GM21423 (cell line): ENCODE results near the gene DNAH17.

Source experiments
- ATAC-seq: cut with Tn5 transposase; IDR thresholded peaks from one replicate; pipeline ENCODE4 v1.9.1; 2021; ENCODE audit warnings: mild to moderate bottlenecking, moderate library complexity; ENCODE audit not compliant: unreplicated experiment

Gene DNAH17

DNA sequence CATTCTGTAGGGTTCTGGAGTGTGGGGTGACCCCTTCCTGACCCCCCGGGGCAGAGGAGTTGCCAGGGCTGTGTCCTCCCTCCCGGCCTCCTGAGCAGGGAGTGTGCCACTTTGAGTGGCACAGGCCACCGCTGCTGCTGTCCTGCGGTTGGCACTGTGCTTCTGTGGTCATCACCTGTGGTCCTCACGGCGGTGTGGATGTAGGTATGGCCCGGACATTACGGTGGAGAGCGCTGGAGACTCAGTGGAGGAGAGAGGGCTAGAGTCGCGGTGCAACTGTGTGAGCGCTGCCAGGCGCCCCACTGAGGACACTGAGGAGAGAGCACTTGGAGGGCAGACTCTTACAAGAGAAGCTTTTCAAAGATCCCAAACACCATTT is 159.7 kb downstream of the DNAH17 start:
- no peak for ATAC-seq

DNA sequence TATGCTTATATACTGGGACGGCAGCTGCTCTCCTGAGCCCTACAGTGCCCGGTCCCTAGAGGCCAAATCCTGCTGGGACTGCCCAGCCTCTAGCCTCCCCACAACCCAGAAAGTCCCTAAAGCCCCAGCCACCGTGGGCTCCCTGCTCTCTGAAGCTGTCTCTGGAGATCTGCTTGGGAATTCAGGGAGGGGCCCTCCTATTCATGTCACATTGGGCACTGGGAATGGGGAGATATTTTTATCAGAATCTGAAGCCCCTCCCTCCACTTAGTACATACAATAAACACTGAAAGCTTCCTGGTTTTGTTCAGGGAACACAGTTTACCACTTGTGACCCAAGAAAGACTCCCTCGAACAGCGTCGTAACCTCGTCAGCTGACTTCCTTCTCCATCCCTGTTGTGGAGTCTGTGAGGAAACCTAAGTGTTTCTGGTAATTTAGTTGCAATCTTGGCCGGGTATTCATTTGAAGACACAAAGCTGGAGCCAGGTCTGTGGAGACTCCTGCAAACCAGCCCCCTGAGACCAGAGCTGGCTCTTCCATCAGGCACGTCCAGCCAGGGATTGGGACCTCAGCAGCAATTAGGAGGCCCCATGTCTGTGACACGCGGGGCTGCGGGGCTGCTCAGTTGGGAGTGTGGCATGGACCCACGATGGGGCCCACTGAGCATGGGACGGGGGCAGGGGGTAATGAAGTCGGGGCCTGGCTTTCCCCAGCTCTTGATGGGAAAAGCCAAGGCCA is 160.2 kb downstream of the DNAH17 start:
- no peak for ATAC-seq

DNA sequence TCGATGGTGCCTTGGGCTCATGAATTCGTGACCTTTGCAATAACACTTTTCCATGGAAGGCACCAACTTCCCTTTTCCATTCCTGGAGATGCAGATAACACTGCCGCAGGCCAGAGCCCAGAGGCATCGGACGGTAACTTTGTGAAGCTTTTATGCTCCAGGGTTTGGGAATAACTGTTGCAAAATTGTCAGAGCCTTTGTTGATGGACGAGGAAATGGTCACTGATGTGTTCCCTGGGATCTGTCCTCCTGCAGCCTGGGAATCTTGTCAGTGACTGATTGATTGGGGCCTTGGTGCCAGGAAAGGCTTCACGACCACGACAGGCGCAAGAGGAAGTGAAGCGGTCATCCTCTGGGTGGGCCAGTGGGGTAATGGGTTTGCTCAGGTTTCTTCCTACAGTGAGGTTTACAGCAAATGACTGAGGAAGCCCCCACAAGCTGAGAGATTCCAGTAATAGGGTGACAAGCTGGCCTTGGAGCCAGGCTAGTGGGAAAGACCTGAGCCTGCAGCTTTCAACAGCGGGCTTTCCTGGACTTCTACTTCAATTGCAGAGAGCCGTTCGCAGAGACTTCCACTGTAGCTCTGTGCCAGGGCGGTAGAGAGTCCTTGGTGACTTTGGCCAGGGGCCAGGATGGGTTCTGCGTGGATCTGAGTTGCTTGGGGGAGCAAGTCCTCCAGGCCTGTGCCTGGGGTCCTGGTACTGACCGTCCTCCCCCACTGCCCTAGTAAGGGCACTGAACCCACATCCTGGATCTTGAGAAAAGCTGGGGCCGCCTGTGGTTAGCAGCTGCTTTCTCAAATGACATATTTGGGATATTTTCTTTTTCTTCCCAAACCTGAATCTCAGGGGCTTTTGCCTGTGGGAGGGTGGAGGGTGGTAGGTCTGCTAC is 161.1 kb downstream of the DNAH17 start:
- no peak for ATAC-seq

DNA sequence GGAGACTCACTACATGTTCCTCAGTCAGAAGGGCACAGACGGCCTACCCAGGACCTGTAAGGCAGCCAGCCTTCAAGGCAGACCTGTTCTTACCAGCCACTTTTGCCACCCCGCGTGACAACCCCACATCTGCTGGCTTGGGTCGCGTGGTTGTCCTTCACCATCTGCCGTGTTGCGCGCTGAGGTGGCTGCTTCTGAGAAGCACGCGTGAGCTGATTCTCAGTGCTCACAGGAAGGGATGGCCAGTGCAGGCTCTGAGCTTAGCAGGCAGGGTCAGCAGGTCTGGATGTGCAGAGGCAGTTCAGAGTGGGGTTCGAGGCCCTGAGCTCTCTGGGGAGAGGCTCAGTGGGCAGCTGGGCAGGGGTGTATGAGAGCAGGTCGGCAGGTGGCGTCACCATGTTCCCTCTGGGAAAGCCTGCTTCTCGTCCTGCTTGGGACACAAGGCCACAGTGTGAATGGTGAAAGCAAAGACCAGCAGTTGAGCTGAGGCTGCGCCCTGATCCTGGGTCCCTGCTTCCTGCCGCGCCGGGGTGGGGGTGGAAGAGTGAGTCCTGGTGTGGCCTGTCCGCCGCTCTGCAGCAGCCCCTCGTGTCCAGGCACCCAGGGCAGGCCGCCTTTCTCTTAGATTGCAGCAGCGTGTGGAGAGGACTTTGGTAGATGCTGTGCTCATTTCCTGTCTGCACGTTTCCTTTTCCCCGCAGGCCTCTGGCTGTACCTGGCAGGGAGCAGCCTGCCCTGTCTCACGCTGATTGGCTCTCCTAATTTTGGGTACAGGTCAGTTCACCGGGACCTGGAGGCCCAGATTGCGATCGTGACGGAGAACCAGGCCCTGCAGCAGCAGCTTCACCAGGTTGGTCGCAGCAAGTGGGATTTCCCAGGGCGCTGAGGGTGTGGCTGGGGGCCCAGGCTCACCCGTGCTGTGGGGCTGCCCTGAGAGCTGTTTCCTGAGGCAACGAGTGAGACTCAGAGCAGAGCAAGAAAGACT is 162.7 kb downstream of the DNAH17 start:
- no peak for ATAC-seq

DNA sequence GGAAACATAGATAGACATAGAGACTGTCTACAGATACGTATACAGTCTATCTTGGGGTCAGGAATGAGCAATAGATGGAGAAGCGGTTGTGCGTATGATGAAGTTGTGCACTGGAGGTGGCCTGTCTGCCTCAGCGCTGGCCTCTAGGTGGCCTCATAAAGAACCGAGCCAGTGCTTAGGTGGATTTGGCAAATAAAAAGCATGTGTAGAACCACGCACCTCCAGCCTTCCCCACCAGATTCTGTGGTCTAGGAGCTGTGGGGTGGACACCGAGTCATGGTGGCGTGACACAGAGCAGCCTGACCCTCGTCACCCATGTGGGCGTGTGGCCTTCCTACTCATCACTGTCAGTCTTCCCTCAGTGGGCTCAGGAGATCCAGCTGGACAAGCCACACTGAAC is 164.8 kb downstream of the DNAH17 start:
- ATAC-seq, result no peak

DNA sequence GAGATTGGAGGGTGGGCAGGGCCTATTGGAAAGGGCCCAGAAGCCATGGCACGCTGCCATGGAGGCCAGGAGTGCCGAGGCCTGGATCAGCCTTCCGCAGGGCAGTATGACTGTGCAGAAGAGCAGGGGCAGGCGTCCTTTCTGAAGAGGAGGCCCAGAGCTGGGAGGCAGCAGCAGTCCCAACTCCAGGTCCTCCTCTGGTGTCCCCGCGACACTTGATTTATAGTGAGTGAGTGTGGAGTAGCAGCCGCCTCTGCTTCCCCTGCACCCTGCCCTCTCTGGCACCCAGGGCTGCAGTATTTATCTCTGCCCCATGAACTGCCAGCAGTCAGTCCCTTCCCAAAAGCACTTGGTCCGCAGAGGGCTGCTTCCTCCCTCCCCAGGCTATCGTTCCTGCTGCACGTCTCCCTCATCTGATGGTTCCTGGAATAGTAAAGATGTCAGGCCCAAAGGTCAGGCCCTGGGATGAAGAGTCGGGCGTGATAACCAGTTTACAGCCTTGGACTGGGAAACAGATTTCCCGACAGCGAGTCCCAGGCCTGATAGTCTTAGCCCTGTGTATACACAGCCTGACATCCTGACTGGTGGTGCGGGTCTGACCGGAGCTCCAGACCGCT is 165.8 kb downstream of the DNAH17 start:
- ATAC-seq, result no peak

DNA sequence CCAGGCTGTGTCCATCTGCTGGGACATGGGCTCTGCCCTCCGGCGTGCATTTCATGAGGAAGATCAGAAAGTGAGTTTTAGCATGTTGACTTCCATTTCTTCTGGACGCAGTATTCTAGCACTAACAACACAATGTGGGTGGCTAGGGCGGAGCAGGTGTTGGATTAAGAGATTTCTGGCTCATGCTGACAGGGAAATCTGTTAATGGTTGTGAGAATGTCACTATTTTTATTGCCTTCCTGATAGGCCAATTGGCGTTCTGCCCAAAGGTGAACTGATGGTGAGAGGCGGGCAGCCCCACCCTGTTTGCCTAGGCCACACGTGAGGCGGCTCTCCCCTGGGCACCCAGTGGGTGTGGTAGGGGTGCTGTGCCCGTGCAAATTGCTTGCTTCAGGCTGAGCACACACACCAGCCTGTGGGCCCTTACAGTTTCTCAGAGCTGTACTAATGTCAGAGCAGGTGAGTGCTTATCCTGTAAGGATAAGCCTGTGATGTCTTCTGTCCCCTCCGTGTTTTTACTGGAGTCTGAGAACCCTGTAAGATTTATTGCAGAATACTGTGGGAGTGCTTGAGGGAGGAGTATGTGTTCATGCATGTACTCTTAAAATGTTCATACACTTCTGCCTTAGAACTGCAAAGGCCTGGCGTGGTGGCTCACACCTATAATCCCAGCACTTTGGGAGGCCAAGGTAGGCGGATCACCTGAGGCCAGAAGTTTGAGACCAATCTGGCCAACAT is 167.8 kb downstream of the DNAH17 start:
- no peak for ATAC-seq

- ATAC-seq, result no peak
Measured at GRCh38 chr17:78408476-78409050, 168.6 kb downstream of the DNAH17 start.

- no peak for ATAC-seq
Measured at GRCh38 chr17:78407387-78408000, 169.7 kb downstream of the DNAH17 start.

DNA sequence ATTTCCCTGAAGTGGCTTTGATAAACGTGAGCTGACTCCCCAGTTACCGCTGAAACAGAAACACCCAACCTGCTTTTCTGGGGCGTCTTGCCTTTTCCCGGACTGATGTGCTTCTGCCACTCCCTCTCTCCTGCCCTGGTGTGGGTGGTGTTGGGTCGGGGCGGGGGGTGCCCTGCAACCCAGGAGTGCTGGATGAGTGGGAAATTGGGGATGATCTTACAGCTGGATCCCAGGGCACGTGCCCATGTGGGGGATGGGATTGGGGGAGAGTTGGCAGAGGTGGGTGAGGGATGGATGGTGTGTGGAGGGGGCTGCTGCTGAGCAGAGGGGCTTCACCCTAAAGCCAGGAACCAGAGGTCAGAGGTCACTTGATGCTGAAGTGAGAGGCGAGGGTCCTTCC is 170.3 kb downstream of the DNAH17 start:
- no peak for ATAC-seq

DNA sequence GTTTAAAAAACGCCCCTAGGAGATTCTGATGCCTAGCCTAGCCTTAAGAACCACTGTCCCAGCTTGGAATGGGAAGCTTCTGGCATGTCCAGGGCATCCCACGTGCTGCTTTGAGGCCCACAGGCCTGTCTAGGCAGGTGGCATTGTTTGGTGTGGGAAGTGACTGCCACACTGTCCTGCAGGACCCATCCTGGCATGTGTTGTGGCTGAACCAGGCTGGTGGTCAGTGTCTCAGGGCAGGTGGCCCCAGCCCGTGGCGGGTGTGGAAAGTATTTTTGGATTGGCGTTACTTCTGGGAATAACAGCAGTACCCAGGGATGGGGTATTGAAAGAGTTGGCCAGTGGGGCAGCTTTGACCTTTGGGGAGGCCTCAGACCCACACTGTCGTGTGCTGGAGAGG is 170.8 kb downstream of the DNAH17 start:
- no peak for ATAC-seq

DNA sequence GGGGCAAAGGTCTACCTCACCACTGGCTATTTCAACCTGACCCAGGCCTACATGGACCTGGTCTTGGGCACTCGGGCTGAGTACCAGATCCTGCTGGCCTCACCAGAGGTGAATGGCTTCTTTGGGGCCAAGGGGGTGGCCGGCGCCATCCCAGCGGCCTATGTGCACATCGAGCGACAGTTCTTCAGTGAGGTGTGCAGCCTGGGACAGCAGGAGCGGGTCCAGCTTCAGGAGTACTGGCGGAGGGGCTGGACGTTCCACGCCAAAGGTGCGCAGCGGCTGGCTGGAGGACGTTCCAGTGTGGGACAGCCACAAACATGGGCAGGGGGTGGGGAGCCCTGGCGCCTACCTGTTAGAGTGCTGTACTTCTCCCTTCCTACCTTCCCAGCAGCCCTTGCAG is 173.4 kb downstream of the DNAH17 start:
- ATAC-seq, result no peak

- ATAC-seq, result no peak
Measured at GRCh38 chr17:78401891-78402290, 175.3 kb downstream of the DNAH17 start.

GRCh38 chr17:78401246-78401645 is 175.9 kb downstream of the DNAH17 start:
- no peak for ATAC-seq

DNA sequence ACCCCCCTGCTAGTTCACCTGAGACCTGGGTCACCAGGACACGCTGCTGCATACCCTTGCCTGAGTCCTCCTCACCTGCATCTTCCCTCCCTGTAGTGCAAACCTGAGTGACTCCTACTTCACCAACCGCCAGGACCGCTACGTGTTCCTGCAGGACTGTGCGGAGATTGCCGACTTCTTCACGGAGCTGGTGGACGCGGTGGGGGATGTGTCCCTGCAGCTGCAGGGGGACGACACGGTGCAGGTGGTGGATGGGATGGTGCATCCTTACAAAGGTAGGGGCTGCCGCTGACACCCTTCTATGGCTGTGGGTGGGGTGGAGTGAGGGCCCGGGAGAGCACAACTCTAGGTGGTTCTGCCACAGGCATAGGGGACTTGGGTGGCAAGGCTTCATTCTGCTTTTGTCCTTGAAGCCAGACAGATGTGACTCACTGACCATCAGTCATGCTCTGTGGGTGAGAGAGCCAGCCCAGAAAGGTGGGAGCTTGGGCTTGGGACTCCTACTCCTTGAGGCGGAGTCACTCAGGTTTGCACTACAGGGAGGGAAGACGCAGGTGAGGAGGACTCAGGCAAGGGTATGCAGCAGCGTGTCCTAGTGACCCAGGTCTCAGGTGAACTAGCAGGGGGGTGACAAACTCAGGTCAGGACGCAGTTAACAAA is 176.5 kb downstream of the DNAH17 start:
- ATAC-seq, result no peak

DNA sequence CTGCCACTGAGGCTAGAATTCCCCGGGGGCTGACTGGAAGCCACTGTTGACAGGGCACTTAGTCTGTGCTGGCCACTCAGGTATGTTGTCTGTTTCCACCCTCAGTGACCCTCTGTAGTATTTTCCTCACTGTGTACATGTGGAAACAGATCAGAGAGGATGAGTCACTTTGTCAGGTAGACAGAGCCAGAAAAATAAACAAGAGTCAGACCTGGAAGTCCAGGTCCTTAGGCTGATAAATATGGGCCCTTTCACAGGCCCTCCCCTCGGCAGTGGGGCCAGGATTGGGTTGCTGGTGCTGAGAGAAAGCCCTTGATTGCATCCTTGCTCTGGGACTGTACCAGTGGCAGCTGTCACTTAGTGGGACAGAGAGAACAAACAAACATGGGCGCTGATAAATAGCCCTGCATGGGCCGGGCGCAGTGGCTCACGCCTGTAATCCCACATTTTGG is 177.5 kb downstream of the DNAH17 start:
- no peak for ATAC-seq

DNA sequence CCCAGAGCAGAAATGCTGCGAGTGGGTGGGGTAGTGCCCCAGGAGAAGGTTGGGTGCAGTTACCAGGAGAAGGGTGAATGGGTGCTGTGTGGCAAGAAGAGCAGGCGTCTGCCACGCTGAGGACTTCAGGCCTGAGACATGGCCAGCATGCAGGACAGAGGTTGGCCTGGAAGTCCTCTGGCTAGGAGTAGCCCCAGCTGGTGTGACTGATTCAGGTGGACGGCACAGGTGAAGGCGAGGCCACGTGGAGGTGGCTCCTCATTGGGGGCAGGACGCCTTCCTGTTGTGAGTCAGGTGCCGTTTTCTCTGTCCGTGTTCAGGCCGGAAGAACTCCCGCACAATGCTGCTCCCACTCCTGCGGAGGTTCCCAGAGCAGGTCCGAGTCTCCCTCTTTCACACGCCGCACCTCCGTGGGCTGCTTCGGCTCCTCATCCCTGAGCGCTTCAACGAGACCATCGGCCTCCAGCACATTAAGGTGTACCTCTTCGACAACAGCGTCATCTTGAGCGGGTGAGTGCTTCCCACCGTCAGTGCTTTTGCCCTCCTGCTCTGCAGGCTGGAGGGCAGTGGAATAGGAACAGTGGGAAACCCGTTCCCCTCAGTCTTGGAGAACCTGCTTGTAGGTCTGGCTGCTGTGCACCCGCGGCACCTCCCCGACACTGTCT is 178.0 kb downstream of the DNAH17 start:
- ATAC-seq, result no peak

DNA sequence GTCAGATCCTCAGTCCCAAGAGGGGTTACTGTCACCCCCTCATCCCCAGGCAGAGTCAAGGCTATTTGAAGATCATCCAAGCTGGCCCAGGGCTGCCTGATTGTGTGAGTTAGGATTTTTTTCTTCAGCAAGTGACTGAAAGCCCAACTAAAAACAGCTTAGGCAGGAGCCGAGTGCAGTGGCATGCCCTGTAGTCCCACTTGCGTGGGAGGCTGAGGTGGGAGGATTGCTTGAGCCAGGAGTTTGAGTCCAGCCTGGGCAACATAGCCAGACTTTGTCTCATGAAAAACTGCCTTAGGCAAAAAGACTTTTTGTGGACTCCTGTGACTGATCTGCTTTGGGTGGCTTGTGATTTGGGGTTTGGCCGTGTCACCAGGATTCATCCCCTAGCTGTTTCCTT is 178.8 kb downstream of the DNAH17 start:
- ATAC-seq, result no peak
